IMR-90 (cell line): ENCODE measurements around the gene PCSK2.
"Not testable (repeated sequence)": the region's sequence is repeated elsewhere in the genome, so short reads cannot be mapped to it uniquely, and the experiment has no call there.

Experiments used
- BHLHE40 ChIP-seq: fragments of 150-350 bp; IDR thresholded peaks from 2 replicates; pipeline ENCODE4 v1.6.1; 2016; ENCODE audit warnings: mild to moderate bottlenecking, low read depth, low read length
- CEBPB ChIP-seq: IDR thresholded peaks from 2 replicates; pipeline ENCODE4 v1.6.1; 2012; ENCODE audit warnings: low read depth, low read length, improper control_type of control experiment
- CHD1 ChIP-seq: IDR thresholded peaks from 2 replicates; pipeline ENCODE4 v1.6.1; 2012; ENCODE audit warnings: low read depth, low read length, improper control_type of control experiment
- CTCF ChIP-seq: conservative IDR thresholded peaks from 2 replicates; pipeline ENCODE4 v1.5.1; 2012; ENCODE audit warnings: mild to moderate bottlenecking, low read depth, low read length, improper control_type of control experiment
- POLR2A ChIP-seq: IDR thresholded peaks from 2 replicates; pipeline ENCODE4 v1.6.1; 2012; ENCODE audit warnings: mild to moderate bottlenecking, low read depth, low read length
- SMC3 ChIP-seq: fragments of 150-350 bp; IDR thresholded peaks from 2 replicates; pipeline ENCODE4 v1.6.1; 2016; ENCODE audit warnings: low read depth, mild to moderate bottlenecking, antibody characterized with exemption, low read length, moderate library complexity

DNA sequence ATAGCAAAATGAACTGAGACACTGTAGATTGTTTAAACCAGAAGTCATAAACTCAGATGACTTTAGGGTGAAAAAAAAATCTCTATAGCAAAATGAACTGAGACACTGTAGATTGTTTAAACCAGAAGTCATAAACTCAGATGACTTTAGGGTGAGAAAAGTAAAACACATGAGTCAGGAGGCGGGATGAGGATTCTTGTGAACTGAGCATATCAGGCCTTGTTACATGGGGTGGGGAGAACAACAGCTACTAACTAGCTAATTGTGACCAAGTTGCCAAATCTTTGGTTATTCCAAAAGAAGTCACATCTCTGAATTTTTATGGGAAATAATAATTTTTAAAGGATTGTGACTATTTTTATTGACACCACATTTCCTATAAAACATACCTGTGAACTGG lies 7.0 kb upstream of the PCSK2 start:
- not testable (repeated sequence) for TF ChIP-seq CTCF, CEBPB, SMC3, BHLHE40, POLR2A, CHD1
